ENCODE results near the gene RPS24.
"Not testable (repeated sequence)": the region's sequence is repeated elsewhere in the genome, so short reads cannot be mapped to it uniquely, and the experiment has no call there.

RPS24 gene

DNA sequence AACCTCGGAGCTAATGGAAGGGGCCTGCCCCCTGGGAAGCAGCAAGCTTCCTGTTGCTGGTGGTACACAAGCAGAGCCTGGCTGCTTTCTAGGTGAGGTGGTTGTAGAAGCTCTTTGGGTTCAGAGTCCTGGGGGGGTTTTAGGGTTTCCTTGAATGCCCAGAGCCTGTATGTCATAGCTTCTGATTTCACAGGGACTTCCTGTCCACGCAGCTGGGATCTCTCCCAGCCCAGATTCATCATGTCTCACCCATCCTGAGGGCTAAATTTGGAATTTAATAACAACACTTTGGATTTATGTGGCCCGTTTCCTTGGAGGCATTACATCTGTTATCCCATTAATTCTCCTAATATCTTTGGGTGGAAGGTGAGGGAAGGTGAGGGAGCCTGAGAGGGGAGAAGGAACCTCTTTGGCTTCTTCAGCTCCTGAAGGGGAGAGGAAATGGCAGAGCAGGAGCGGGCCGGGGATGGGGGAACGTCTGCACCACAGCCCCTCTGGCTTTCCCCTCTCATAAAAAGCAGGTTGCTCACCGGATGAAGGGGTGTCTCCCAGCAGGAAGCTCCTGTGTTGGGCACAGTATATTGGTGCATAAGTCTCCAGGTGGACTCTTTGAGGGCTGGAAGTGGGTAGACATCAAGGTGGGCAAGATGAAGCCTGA, 19.7 kb downstream of the RPS24 start:
- no peak for DNase-seq (ENCODE audit: low read depth)

DNA sequence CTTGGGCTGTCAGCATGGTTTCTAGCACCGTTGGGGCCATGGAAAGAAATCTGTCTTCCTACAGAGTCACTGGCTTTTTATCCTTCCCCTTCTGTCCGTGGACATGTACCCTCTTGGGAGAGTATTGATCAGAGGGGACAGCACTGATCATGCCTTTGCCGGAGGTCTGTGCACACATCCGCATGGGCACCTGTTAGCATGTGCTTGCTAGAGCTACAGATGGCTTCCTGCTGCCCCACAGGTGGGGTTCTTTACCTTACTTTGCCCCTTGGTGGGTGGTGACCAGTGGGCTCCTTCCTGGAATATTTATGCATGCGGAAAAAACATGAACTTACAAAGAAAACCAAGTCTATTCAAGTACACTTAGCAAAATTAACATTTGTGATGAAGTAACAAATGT, 24.9 kb downstream of the RPS24 start:
- DNase-seq (ENCODE audit: low read depth): no peak

DNA sequence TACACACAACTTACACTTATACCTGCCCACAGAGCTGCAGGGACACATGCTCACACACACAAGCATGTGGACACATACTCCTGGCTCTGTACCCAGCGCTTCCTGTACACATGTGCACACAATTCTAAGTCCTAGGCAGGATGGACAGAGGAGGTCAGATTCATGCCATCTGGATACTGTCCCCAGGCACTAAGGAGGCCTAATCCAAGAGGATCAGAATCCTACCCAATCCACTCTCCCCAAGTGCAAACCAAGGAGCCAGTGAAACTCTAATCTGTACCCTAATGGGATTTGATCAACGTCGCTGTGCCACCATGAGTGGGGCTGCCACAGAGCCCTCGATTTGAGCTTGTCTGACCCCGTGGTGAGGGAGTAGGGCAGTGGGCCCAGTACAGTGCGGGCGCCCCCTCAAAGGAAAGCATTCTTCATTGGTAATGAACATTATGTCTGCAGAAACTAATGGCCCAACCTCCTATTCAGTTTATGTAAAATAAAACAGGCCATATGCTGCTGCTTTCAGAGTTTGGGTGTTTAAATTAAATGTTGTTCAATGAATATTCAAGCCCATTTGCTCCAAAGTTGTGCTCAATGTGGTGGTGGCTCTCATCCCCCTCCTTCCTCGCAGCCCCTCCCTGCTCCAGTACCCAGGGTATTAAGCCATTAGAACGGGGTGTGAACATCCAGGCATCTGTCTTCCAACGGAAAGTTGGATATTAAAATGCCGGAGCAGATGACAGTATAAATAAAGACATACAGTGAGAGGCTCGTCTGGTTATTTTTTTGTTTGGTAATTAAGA, 26.4 kb downstream of the RPS24 start:
- no peak for DNase-seq (ENCODE audit: low read depth)

DNA sequence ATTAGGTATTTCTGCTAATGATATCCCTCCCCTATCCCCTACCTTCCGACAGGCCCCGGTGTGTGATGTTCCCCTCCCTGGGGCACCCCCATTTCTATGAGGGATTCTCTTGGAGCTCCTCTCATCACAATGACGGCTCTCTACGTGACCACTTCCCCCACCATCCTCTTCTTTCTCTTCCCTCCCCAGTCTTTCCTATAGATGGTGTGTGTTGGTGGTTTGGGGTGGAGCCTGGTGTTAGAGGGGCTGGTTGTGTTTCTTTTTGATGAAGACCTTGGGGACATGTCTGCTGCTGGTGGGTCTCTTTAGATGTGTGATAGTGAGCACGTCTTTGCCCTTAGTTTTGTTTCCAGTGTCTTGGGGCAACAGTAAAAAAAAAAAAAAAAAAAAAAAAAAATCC, 28.6 kb downstream of the RPS24 start:
- DNase-seq (ENCODE audit: low read depth): no peak

DNA sequence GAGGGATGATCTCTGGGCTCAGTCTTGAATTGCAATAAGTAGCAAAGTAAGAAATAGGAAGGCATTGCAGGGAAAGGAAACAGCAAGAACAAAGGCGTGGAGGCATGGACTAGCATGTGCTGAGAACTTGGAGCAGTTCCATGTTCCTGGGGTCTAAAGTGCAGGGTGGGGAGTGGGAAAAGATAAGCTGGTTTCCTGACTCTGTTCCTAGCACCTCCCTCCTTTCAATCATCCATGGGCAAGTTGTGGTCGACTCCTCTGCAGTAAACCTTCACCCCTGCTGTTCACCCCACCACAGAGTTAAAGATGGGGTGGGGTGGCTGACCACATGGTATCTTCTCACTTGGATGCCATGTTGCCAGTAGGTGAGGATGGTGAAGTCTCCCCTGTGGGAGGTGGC, 29.6 kb downstream of the RPS24 start:
- DNase-seq (ENCODE audit: low read depth): no peak

DNA sequence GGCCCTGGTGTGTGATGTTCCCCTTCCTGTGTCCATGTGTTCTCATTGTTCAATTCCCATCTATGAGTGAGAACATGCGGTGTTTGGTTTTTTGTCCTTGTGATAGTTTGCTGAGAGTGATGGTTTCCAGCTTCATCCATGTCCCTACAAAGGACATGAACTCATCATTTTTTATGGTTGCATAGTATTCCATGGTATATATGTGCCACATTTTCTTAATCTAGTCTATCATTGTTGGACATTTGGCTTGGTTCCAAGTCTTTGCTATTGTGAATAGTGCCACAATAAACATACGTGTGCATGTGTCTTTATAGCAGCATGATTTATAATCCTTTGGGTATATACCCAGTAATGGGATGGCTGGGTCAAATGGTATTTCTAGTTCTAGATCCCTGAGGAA, 31.3 kb downstream of the RPS24 start:
- DNase-seq (ENCODE audit: low read depth): not testable (repeated sequence)

DNA sequence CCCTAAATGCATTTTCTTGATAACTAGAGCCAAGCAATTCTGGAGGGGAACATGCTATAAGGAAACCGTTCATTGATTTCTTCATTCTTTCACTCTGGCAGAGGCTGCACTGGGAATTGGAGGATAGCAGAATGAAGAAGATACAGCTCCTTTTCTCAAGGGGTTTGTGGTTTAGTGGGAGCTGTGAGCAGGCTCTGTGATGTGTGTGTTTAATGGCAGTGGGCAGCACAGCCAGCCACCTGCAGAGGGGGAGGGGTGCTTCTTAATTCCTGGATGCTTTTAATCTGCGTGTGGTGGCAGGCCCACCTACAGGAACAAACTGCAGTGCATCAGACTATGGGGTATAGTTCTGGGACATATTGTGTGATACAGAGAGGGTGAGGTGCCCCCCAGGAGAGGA, 31.9 kb downstream of the RPS24 start:
- DNase-seq (ENCODE audit: low read depth): no peak

DNA sequence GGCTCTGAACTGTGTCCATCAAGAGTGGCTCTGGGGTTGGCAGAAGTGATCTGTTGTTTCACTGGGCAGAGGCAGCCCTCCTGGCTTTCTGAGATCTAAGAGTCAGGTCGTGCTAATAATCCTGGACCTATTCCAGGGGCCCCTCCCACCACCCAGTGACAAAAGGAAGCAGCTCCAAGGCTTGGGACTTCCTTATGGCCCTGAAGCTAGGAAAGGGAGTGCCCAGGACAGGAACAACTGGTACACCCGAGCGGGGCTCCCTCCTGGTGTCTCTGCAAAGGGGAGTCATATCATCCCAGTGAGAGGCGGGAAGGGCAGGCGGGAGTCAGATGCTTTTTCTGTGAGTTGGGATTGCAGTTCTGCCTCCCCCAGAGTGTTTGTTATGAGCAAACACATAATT, 32.3 kb downstream of the RPS24 start:
- DNase-seq (ENCODE audit: low read depth): no peak

DNA sequence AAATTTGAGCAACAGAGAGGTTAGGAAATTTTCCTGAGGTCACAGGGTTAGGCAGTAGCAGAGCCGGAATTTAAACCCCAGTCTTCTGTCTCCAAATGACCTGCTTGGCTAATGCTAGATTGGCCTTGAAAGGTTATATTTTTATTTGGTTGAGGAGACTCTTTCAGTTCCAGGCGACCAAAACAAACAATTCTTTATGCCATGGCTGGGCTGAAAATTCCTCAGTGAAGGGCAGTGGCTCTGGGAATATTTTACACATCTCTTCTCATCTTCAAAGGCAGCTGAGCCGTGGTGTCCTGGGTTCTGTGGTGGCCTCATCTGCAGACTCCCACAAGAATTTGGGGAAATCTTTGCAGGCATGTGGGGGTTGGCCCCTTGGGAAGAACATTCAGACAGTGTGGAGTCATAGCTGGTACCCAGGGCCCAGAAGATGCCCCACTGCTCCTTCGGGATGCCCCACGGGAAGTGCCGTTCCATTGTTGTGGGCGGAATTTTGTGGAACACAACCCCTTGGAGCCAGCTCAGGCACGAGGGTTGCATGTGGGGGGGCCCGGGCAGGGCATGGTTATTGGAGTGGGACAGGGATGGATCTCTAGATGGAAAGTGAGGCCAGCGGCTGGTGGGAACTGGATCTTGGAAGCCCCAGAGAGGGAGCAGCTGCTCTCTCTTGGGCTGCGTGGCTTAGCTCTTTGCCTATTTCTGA, 33.2 kb downstream of the RPS24 start:
- DNase-seq (ENCODE audit: low read depth): no peak

DNA sequence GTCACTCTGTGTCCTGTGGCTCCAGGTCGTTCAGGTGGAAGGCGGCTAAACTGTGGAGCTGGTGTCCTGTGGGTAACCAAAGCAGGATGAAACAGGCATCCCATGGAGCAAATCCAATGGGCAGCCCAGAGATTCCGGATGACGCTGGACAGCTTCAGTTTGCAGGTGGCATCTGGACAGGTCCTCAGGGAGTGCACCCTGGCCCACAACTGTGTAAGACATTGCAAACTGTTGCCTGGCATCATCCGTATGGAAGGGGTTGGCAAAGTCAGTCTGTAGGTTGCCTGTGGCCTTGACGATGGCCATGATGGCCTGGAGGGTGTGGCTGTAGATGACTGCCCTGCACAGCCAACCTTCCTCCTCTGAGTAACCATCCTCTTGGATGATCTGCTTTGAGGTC, 35.5 kb downstream of the RPS24 start:
- DNase-seq (ENCODE audit: low read depth): no peak

DNA sequence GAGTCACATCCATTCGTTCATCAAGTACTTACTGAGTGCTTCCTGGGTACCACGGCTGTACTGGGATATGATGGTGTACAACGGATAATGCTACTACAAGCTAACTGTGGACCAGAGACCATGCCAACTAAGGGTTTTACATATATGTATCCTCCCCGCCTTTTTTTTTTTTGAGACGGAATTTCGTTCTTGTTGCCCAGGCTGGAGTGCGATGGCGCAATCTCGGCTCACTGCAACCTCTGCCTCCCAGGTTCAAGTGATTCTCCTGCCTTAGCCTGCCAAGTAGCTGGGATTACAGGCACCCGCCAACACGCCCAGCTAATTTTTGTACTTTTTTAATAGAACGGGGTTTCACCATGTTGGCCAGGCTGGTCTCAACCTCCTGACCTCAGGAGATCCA, 36.4 kb downstream of the RPS24 start:
- DNase-seq (ENCODE audit: low read depth): not testable (repeated sequence)

DNA sequence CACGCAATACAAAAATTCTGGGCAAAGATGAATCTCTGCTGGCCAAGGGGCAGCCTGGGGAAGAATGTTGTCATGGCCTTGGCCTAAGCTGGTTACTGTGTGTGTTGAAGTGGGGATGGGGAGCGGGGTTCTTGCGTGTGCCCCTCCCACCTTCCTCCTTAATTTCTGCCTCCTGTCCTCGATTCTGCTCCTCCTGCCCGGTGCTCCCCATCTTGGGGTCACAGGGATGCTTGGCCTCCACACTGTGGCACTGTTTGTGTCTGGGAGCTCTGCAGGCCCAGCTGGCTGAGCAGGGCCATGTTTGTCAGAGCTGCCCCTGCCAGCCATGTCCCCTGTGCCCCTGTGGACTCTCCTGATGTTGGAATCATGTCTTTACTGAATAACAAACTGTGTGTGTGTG, 37.1 kb downstream of the RPS24 start:
- no peak for DNase-seq (ENCODE audit: low read depth)

DNA sequence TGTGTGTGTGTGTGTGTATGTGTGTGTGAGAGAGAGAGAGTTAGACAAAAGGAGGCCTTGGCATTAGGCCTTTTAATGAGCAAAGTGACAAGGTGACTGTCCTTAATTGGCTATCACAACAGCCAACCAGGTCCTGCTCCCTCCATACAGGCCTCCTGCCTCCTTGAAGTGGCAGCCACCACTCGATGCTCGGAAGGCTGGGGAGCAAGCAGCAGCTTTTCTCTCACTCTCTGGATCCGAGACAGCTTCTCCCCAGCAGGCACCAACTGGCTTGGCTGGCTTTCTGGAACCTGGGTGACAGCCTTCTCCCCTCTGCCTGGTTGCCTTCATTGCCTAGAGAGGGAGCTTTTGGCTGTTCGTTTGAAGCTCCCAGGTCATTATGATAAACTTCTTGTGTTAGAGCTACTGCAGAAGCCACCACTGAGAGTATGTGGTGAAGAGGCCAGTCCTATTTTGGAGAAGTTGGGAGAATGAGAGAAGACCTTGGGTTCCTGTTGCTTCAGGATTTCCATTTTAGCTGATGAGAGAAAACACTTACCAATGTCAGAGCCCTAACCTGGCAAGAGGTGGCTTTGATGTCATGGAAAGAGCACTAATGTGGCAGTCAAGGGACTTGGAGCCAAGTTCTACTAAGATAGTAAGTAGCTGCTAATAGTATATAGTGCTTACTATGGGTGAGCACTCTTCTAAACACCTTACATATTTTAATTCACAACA, 37.6 kb downstream of the RPS24 start:
- no peak for DNase-seq (ENCODE audit: low read depth)

DNA sequence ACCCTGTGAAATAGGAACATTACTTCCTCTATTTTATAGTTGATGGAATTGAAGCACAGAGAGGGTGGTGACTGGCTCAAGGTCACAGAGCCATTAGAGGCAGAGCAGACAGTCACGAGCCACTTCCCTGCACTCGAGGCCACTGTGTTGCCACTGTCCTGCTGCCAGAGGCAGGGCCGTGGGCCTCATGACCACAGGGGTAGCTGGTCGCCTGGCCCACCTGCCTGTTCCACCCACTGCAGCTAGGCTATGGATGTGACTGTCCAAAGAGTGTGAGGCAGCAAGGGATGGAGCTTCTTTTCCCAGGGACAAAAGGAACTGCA, 38.2 kb downstream of the RPS24 start:
- DNase-seq (ENCODE audit: low read depth): no peak

DNA sequence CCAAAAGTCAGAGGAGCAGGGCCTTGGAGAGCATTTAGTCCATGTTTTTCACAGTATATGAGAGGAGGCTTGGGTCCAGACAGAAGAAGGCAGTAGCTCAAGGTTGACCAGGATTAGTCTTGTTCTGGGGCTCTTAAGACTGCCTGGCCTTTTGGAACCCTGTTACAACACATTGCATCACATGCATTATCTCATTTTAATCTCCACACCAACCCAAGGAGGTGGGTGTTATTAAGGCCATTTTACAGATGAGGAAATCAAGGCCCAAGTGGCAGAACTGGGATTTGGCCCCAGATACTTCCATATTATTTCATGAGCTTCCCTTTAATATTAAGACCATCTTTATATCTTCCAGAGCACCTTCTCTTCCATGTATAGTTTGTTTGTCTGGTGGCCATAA, 38.8 kb downstream of the RPS24 start:
- DNase-seq (ENCODE audit: low read depth): no peak

DNA sequence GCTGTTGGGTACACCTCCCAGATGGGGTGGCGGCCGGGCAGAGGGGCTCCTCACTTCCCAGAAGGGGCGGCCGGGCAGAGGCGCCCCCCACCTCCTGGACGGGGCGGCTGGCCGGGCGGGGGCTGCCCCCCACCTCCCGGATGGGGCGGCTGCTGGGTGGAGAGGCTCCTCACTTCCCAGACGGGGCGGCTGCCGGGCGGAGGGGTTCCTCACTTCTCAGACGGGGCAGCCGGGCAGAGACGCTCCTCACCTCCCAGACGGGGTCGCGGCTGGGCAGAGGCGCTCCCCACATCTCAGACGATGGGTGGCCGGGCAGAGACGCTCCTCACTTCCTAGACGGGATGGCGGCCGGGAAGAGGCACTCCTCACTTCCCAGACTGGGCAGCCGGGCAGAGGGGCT, 42.1 kb downstream of the RPS24 start:
- not testable (repeated sequence) for DNase-seq (ENCODE audit: low read depth)

DNA sequence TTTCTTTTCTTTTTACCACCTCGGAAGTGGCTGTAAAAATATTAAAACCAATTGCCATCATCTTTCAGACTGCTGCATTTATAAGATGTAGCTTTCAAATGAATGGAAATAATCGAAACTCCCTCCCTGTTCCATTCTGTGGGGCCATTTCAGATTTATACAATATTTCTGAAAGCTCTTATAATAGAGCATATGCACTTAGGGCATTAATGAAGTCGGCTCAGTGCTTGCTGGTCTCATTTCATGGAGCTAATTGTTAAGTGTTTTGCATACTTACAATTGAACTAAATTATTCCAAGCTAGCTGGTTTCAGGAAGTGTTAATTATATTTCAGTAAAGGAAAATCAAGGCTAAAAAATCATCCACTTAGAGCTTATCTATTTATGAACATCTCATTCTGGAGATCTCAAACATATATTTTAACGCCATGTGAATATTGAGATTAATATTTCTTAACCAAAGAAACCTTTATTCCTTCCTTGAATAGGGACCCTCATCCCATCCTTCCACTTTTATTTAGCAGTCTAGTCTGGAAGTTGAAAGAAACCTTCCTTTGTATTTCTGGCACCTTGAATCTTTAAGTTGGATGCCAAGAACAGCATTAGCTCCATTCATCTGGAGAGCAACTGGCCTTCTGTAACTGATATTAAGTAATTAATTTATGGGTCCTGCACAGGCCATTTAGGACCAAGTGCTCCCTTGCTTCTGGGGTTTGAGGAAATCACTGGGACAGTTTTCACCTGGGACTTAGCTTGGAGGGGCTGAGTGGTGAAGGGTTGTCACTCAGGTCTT, 45.1 kb downstream of the RPS24 start:
- DNase-seq (ENCODE audit: low read depth): no peak

DNA sequence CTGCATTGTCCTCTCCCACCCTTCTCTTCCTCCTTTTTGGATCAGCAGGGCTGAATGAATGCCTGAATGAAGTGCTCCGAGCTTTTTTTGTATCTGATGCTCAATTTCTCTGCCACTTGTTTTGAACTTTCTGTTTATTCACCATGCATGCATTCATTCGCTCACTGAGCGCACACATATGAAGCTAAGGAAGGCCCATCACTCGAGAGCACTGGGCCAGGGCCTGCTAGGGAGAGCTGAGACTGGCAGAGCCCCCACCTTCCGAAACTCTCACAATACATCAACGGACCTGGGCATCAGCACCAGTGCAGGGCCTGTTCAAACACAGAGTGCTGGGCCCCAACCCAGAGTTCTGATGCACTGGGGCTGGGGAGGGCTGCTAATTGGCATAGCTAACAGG, 45.7 kb downstream of the RPS24 start:
- no peak for DNase-seq (ENCODE audit: low read depth)

DNA sequence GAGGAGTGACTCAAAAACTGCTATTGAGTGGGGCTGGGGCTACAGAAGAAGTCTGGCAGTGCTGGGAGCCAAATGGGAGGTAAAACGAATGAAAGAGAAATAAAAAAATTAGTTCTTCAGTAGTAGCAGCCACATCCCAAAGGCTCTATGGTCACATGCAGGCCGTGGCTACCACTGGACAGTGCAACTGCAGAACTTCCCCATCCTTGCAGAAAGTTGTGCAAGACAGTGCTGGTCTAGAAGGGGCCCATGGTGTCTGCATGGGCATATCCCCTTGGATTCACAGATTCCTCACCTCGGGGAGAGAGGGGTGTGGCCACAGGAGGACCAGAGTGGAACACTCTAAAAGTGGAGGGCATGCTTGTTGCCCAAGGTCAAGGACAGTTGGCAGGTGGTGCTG, 47.6 kb downstream of the RPS24 start:
- no peak for DNase-seq (ENCODE audit: low read depth)

DNA sequence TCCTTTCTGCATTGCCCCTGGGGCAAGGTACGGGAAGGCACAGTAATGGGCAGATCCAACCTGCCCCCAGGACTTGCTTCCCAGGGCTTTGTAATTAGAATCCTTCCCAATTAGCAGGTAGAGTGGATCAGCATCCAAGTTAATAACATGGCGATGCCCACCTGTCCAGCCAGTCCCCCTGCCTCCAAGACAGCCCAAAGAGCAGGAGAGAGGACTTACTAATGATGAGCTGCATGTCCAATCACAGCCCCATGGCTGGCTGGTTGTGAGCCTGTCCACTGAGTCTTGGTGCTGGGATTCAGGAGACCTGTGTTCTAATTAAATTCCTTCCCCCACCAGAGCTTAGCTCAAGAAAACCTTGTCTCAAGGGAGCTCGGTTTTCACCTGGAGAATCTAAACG, 49.0 kb downstream of the RPS24 start:
- no peak for DNase-seq (ENCODE audit: low read depth)

Measured in T follicular helper cell (primary cell).